ENCODE results near the gene PERM1.
A peak's percentile ranks its signal among the peaks of the same experiment; 100 is the strongest.

The PERM1 gene

DNA sequence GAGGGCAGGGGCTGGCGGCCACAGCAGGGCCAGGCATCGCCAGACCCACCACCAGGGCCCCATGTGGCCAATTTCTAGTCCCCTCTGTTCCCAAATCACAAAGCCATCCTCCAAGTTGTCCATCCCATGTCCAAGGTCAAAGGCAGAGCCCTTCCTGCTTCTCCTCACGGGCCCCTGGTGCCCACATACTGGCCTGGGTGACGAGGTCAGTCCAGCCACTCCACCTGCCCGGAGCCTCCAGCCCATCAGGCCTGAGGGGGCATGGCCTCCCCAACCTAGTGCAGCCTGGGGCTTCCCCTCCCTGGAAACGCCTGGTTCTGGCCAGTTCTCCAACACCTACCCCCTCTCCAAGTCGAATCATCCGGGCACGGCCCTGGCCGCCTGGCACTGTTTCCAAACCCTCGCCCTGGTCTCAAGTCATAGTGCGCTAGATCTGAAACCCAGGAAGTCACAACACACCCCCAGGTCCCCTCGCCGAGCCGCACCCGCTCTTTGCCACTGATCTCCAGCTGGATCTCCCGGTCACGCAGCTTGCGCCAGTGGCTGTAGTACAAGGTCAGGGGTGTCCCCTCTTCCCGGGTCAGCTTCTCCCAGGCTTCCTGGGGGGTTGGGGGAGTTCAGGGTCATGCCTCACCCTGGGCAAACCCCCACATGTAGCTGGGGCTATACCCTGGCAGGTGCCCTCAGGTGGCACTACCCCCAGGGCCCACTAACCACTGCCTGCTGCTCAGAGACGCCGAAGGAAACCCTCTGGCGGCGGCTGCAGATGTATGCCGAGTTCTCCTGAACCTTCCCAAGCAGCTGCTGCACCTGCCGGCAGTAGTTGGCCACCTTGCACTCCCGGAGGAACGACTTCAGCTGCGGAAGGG lies 36.0 kb downstream of the PERM1 start:
- no peak for DNase-seq

GRCh38 chr1:944341-945325 lies 37.3 kb downstream of the PERM1 start:
- no peak for DNase-seq

DNA sequence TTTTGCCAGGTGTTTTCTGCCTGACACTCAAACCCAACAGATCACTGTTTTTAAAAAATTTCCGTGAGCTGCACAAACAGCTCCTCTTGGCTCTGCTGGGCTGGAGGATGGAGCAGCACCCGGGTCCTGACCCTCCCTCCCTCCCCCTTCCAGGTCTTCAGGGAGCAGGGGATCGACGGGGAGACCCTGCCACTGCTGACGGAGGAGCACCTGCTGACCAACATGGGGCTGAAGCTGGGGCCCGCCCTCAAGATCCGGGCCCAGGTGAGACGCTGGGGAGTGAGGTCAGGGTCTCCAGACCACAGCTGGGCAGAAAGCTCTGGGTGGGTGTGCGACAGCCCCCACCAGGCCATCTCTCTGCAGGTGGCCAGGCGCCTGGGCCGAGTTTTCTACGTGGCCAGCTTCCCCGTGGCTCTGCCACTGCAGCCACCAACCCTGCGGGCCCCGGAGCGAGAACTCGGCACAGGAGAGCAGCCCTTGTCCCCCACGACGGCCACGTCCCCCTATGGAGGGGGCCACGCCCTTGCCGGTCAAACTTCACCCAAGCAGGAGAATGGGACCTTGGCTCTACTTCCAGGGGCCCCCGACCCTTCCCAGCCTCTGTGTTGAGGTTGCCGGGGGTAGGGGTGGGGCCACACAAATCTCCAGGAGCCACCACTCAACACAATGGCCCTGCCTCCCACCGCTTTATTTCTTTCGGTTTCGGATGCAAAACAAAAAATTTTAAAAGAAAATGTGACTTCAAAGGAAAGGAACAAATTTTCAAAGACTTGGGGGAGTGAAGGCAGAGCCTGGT lies 38.1 kb downstream of the PERM1 start:
- DNase-seq: no peak

DNA sequence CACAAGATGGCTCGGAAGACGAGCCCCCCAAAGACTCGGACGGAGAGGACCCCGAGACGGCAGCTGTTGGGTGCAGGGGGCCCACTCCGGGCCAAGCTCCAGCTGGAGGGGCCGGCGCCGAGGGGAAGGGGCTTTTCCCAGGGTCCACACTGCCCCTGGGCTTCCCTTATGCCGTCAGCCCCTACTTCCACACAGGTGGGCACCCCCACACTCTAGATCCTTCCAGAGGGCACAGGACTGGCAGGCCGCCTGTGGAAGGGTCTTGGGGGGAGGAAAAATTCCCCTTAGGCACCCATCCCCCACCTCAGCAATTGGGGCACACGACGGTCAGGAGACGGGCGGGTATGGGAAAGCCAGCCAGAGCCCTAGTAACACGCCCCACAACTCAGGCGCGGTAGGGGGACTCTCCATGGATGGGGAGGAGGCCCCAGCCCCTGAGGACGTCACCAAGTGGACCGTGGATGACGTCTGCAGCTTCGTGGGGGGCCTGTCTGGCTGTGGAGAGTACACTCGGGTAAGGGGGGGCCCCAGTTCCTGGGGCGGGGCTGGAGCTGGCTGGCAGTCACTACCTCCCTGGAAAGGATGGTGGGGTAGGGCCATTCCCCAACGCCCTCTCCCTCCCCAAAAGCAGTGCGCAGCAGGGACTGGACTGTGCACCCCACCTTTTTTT lies 38.9 kb downstream of the PERM1 start:
- no peak for DNase-seq

DNA sequence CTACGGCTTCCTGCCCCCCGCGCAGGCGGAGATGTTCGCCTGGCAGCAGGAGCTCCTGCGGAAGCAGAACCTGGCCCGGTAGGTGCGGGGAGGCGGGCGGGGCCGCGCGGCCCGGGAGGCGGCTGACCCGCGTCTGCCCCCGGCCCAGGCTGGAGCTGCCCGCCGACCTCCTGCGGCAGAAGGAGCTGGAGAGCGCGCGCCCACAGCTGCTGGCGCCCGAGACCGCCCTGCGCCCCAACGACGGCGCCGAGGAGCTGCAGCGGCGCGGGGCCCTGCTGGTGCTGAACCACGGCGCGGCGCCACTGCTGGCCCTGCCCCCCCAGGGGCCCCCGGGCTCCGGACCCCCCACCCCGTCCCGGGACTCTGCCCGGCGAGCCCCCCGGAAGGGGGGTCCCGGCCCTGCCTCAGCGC lies 39.5 kb downstream of the PERM1 start:
- DNase-seq: no peak

- no peak for DNase-seq
Observed at GRCh38 chr1:941588-942383, 40.1 kb downstream of the PERM1 start.

GRCh38 chr1:941015-941587 lies 40.8 kb downstream of the PERM1 start:
- DNase-seq: no peak

GRCh38 chr1:940107-941014 lies 41.5 kb downstream of the PERM1 start:
- peak; percentile 48 for DNase-seq

DNA sequence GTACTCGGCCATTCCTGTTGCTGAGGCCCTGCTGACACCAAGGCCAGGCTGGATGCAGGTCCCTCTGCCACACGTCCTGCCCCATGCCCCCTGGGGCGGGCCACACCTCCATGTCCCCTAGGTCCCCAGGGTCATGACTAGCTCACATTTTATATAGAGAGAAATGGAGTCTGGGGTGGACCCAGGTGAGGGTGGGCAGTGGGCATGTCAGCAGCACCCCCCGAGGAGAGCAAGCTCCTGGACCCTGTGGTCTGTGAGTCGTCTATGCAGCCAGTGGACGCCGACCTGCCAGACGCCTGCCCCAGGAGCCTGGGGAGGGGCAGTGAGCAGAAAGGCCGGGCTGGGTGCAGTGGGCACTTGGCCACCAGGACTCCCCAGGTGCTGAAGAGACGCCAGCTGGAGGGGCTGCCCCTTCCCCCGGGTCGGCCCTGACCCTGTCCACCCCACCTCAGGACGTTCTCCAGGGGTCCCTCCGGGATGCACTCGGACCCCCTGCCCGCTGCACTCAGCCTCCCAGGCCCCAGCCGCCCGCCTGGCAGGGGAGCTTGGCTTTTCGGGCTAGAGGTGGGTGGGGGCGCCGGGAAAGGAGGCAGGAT lies 42.3 kb downstream of the PERM1 start:
- no peak for DNase-seq

- DNase-seq: no peak
Observed at GRCh38 chr1:938711-939489, 43.0 kb downstream of the PERM1 start.

DNA sequence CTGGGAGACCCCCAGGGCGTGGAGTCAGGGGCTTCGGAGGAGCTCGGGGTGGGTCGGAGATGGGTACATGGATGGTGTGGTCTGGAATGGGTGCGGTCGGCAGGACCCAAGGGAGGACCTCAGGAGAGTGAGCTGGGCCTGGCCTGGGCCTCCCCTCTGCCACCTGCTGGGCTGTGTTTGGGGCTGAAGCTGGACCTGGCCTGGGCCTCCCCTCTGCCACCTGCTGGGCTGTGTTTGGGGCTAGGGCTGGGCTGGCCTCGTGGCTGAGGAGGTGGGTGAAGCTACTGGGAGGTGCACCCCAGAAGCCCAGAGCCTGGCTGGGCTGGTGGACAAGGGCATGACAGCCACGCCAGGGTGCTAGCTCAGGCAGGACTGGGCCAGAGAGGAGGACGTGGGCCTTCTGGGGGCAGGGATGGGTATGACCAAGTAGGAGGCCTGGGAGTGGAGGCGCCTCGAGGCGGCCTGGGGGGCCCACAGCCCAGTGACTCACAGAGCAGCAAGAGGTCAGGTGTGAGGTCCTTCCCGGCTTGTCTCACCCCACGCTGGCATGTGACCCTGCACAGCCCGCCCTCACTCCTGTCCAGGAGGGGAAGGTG lies 43.7 kb downstream of the PERM1 start:
- no peak for DNase-seq

- no peak for DNase-seq
Observed at GRCh38 chr1:937521-937920, 44.4 kb downstream of the PERM1 start.

DNA sequence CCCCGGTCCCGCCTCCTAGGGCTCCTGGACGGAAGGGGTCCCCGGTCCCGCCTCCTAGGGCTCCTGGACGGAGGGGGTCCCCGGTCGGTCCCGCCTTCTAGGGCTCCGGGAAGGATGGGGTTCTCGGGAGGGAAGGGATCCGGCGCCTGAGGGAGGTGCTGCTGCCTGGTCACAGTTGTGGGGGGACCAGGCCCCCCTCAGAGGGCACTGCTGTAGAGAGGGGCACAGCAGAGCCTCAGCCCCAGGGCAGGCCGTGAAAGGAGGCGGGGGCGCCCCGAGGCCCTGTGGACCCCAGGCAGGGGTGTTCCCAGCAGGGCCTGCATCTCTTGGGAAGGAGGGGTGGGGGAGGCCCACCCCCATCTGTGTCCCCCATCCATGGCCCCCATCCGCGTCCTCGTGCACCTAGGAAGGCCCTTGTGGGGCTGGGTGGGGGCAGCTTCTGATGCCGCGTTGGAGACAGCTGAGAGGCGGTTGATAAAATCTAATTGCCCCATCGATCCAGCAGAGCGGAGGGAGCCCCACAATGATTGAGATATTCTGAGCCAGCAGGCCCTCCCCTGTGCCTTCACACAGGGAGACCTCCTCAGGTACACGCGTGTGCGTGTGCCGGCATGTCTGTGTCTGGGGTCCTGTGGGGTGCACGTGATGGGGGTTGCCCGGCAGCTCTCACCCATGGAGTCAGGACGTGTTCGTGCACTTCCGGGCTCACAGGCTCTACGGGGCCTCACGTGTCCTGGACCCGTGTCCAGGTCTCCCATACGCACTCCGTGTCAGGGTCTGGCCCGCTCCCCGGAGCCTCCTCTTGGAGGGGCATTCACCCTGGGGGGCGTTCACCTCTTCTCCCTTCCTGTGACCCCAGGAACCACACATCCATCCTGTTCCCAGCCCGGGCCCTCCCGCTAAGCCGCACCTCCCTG lies 45.3 kb downstream of the PERM1 start:
- DNase-seq: no peak

DNA sequence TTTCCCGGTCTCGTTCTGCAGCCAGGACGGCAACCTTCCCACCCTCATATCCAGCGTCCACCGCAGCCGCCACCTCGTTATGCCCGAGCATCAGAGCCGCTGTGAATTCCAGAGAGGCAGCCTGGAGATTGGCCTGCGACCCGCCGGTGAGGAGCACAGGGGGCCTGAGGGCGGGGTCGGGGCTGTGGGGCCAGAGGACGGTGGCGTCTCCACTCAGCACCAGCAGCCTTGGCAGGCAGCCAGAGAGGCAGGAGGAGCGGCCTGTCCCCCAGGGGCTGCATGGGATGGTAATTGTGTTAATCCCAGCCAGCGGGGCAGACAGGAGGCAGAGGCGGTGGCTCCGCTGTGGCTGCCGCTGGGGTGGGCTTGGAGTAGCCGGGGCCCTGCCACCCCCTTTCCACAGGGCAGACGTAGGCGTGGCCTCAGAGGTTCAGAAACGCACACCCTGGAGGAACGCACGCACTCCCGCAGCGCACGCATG lies 46.1 kb downstream of the PERM1 start:
- no peak for DNase-seq

DNA sequence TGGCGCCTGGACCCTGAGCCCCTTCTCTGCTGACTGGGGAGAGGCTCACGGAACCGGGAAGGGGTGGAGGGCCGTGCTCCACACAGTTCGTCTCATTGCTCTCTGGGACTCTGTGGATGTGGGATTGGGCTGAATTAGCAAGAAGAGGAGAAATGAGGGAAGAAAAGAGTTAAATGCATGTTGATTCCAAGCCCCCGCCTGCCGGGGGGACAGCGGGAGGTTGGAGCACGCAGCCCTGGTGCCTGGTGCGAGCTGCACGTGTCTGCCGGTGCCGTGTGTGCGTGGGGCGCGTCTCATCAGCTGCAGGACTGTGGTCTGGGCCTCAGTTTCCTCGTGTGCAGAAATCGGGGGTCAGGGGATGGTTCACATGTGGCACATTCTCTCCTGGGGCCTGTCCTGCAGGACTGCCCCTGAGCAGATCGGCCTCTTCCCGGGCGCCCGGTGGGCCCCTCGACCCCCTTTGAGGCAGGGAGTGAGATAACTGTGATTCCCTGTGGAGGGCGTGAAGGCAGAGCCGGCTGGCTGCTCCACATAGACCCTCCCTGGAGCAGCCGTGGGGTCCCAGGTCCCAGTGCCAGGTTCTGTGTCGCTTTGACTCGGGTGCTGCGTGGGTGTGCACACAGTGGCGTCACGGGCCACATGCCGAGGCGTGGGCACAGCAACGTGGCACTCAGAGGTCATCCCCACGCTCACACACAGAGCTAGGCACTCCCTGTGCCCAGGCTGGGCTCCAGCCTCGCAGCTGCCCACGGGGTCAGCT lies 46.7 kb downstream of the PERM1 start:
- no peak for DNase-seq

- DNase-seq: no peak
Observed at GRCh38 chr1:933603-933940, 48.3 kb downstream of the PERM1 start.

All from NCI-H1048 (cell line).